Measurements from ENCODE around the gene MRGPRF.

GRCh38 chr11:69037544-69037943, 24.5 kb upstream of the MRGPRF start:
- TF ChIP-seq CTCF (IDR thresholded peaks at IDR 0.05) (no peak), ZFX (IDR thresholded peaks at IDR 0.05; ENCODE audit: borderline replicate concordance) (no peak)

All from 22Rv1 (cell line).